HEK293T (cell line): ENCODE results near the gene VLDLR.

Experiments
- ARNT ChIP-seq: fragments of 450-650 bp; IDR thresholded peaks from 2 replicates; pipeline ENCODE4 v1.6.1; 2017; ENCODE audit warnings: mild to moderate bottlenecking
- ELF4 ChIP-seq: fragments of 450-650 bp; IDR thresholded peaks from 2 replicates; pipeline ENCODE4 v1.6.1; 2017; ENCODE audit warnings: antibody characterized with exemption
- NFRKB ChIP-seq: fragments of 450-650 bp; IDR thresholded peaks from 2 replicates; pipeline ENCODE4 v1.6.1; 2016; ENCODE audit warnings: mild to moderate bottlenecking, moderate library complexity
- SUZ12 ChIP-seq: fragments of 450-650 bp; IDR thresholded peaks from 2 replicates; pipeline ENCODE4 v1.6.1; 2016; ENCODE audit warnings: mild to moderate bottlenecking

DNA sequence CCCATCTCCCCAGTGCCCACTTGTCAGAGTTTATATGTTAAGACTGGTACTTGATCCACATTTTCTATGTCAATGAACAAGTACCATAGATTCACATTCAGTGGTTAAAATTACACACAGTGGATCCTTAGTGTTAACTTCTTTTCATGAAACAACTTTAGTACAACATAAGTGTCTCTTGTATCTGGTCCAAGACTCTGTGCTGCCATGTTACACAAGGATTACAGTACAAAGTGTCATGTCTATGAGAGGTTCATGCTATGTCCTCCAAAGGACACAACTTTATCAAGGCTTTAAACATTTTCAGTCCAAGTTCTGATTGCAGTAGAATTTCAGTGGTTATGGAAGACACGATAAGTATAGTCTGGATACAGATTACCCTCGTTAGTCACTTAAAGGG lies 13.3 kb upstream of the VLDLR start:
- TF ChIP-seq ARNT (no peak), SUZ12 (no peak), NFRKB (no peak), ELF4 (no peak)
